Nucleus accumbens (tissue), 56 donors: ENCODE data around the gene OBSCN.

Experiments
- DNase-seq, 56 donors: peaks; one replicate each; lab custom pipeline; 2025; lab: John Stamatoyannopoulos, UW

The OBSCN gene

GRCh38 chr1:228391411-228392020 is 183.7 kb downstream of the OBSCN start:
- DNase-seq = no peak

GRCh38 chr1:228392111-228392936 is 184.5 kb downstream of the OBSCN start:
- no peak for DNase-seq

GRCh38 chr1:228393268-228393701 is 185.4 kb downstream of the OBSCN start:
- DNase-seq = peak in 4 of 56 donors; percentile 9 to 39 (median 14)

GRCh38 chr1:228393811-228394570 is 186.1 kb downstream of the OBSCN start:
- no peak for DNase-seq

- no peak for DNase-seq
Observed at GRCh38 chr1:228394571-228395394, 186.9 kb downstream of the OBSCN start.

GRCh38 chr1:228396770-228397662 is 189.2 kb downstream of the OBSCN start:
- no peak for DNase-seq

GRCh38 chr1:228397966-228398365 is 190.1 kb downstream of the OBSCN start:
- DNase-seq = no peak

GRCh38 chr1:228398741-228399461 is 191.1 kb downstream of the OBSCN start:
- DNase-seq = no peak

- DNase-seq = no peak
Observed at GRCh38 chr1:228399531-228400236, 191.8 kb downstream of the OBSCN start.

GRCh38 chr1:228400237-228400651 is 192.4 kb downstream of the OBSCN start:
- DNase-seq = no peak

GRCh38 chr1:228400692-228401454 is 193.0 kb downstream of the OBSCN start:
- DNase-seq = no peak

GRCh38 chr1:228401782-228402640 is 194.2 kb downstream of the OBSCN start:
- DNase-seq = no peak

GRCh38 chr1:228402641-228403025 is 194.8 kb downstream of the OBSCN start:
- DNase-seq = no peak

- DNase-seq = no peak
Observed at GRCh38 chr1:228403231-228403631, 195.4 kb downstream of the OBSCN start.

GRCh38 chr1:228404107-228404720 is 196.4 kb downstream of the OBSCN start:
- DNase-seq = no peak
